ENCODE measurements around the gene TMEM14B.
"Not testable (repeated sequence)": the region's sequence is repeated elsewhere in the genome, so short reads cannot be mapped to it uniquely, and the experiment has no call there.

TMEM14B gene

GRCh38 chr6:10742251-10742650 lies 5.4 kb upstream of the TMEM14B start:
- H3K9me3 ChIP-seq (ENCODE audit: control insufficient read depth in 5 of 5, low read length in 5 of 5) = no peaks in the 10 kb centered on the region
- no peak overlapping the region for H3K9ac ChIP-seq (ENCODE audit: low read length in 5 of 5)
- H3K4me1 ChIP-seq (ENCODE audit: control insufficient read depth in 5 of 5, insufficient read depth in 5 of 5, low read length in 5 of 5) = peaks cover 0 to 9% (median 7%) of the 10 kb centered on the region in 5 donors
- H3K27me3 ChIP-seq (ENCODE audit: control insufficient read depth in 5 of 5, insufficient read depth in 4 of 5, low read length in 5 of 5) = no peaks in the 10 kb centered on the region
- H3K36me3 ChIP-seq (ENCODE audit: control insufficient read depth in 5 of 5, insufficient read depth in 5 of 5, low read length in 5 of 5) = peaks cover 0 to 8% (median 5%) of the 10 kb centered on the region in 5 donors
- H3K4me3 ChIP-seq (ENCODE audit: low read depth in 1 of 5, low read length in 5 of 5) = no peak overlapping the region
- no peak overlapping the region for H3K27ac ChIP-seq (ENCODE audit: low read depth, low read length)

GRCh38 chr6:10743515-10743914 lies 4.1 kb upstream of the TMEM14B start:
- Histone ChIP-seq H3K9ac (ENCODE audit: low read length in 5 of 5) (no peak overlapping the region), H3K4me1 (ENCODE audit: control insufficient read depth in 5 of 5, insufficient read depth in 5 of 5, low read length in 5 of 5) (peaks cover 3 to 17% (median 15%) of the 10 kb centered on the region in 5 donors), H3K4me3 (ENCODE audit: low read depth in 1 of 5, low read length in 5 of 5) (no peak overlapping the region), H3K27me3 (ENCODE audit: control insufficient read depth in 5 of 5, insufficient read depth in 4 of 5, low read length in 5 of 5) (no peaks in the 10 kb centered on the region), H3K36me3 (ENCODE audit: control insufficient read depth in 5 of 5, insufficient read depth in 5 of 5, low read length in 5 of 5) (peaks cover 0 to 8% (median 5%) of the 10 kb centered on the region in 5 donors), H3K27ac (ENCODE audit: low read depth, low read length) (no peak overlapping the region), H3K9me3 (ENCODE audit: control insufficient read depth in 5 of 5, low read length in 5 of 5) (no peaks in the 10 kb centered on the region)

GRCh38 chr6:10745116-10745515 lies 2.5 kb upstream of the TMEM14B start:
- H3K9ac ChIP-seq (ENCODE audit: low read length in 5 of 5) = no peak overlapping the region
- H3K36me3 ChIP-seq (ENCODE audit: control insufficient read depth in 5 of 5, insufficient read depth in 5 of 5, low read length in 5 of 5) = peaks cover 0 to 11% (median 8%) of the 10 kb centered on the region in 5 donors
- no peak overlapping the region for H3K27ac ChIP-seq (ENCODE audit: low read depth, low read length)
- H3K4me3 ChIP-seq (ENCODE audit: low read depth in 1 of 5, low read length in 5 of 5) = no peak overlapping the region
- H3K27me3 ChIP-seq (ENCODE audit: control insufficient read depth in 5 of 5, insufficient read depth in 4 of 5, low read length in 5 of 5) = no peaks in the 10 kb centered on the region
- peaks cover 10 to 33% (median 30%) of the 10 kb centered on the region in 5 donors for H3K4me1 ChIP-seq (ENCODE audit: control insufficient read depth in 5 of 5, insufficient read depth in 5 of 5, low read length in 5 of 5)
- H3K9me3 ChIP-seq (ENCODE audit: control insufficient read depth in 5 of 5, low read length in 5 of 5) = no peaks in the 10 kb centered on the region

GRCh38 chr6:10746915-10747250 lies 722 bp upstream of the TMEM14B start:
- peaks cover 10 to 35% (median 31%) of the 10 kb centered on the region in 5 donors for H3K4me1 ChIP-seq (ENCODE audit: control insufficient read depth in 5 of 5, insufficient read depth in 5 of 5, low read length in 5 of 5)
- H3K27me3 ChIP-seq (ENCODE audit: control insufficient read depth in 5 of 5, insufficient read depth in 4 of 5, low read length in 5 of 5) = no peaks in the 10 kb centered on the region

GRCh38 chr6:10749734-10750133 lies 2.1 kb downstream of the TMEM14B start:
- no peaks in the 10 kb centered on the region for H3K9me3 ChIP-seq (ENCODE audit: control insufficient read depth in 5 of 5, low read length in 5 of 5)
- peaks cover 10 to 43% (median 34%) of the 10 kb centered on the region in 5 donors for H3K36me3 ChIP-seq (ENCODE audit: control insufficient read depth in 5 of 5, insufficient read depth in 5 of 5, low read length in 5 of 5)
- peaks cover 10 to 35% (median 31%) of the 10 kb centered on the region in 5 donors for H3K4me1 ChIP-seq (ENCODE audit: control insufficient read depth in 5 of 5, insufficient read depth in 5 of 5, low read length in 5 of 5)
- H3K27ac ChIP-seq (ENCODE audit: low read depth, low read length) = peak overlapping the region; percentile 43
- H3K9ac ChIP-seq (ENCODE audit: low read length in 5 of 5) = peak overlapping the region in 1 of 5 donors; percentile 23
- H3K4me3 ChIP-seq (ENCODE audit: low read depth in 1 of 5, low read length in 5 of 5) = peak overlapping the region in 1 of 5 donors; percentile 12
- no peaks in the 10 kb centered on the region for H3K27me3 ChIP-seq (ENCODE audit: control insufficient read depth in 5 of 5, insufficient read depth in 4 of 5, low read length in 5 of 5)

More at GRCh38 chr6:10746915-10747250, 722 bp upstream of the TMEM14B start:
- Histone ChIP-seq H3K9me3 (ENCODE audit: control insufficient read depth in 5 of 5, low read length in 5 of 5) (no peaks in the 10 kb centered on the region), H3K27ac (ENCODE audit: low read depth, low read length) (peak overlapping the region; percentile 85), H3K36me3 (ENCODE audit: control insufficient read depth in 5 of 5, insufficient read depth in 5 of 5, low read length in 5 of 5) (peaks cover 5 to 19% (median 17%) of the 10 kb centered on the region in 5 donors), H3K4me3 (ENCODE audit: low read depth in 1 of 5, low read length in 5 of 5) (peak overlapping the region; percentile 74 to 95 (median 86)), H3K9ac (ENCODE audit: low read length in 5 of 5) (peak overlapping the region in 4 of 5 donors; percentile 8 to 68 (median 62))

GRCh38 chr6:10750568-10750967 lies 3.0 kb downstream of the TMEM14B start:
- H3K4me3 ChIP-seq (ENCODE audit: low read depth in 1 of 5, low read length in 5 of 5); H3K27ac ChIP-seq (ENCODE audit: low read depth, low read length); H3K9ac ChIP-seq (ENCODE audit: low read length in 5 of 5); H3K27me3 ChIP-seq (ENCODE audit: control insufficient read depth in 5 of 5, insufficient read depth in 4 of 5, low read length in 5 of 5); H3K9me3 ChIP-seq (ENCODE audit: control insufficient read depth in 5 of 5, low read length in 5 of 5): not testable (repeated sequence)
- peaks cover 14 to 51% (median 39%) of the 10 kb centered on the region in 5 donors for H3K36me3 ChIP-seq (ENCODE audit: control insufficient read depth in 5 of 5, insufficient read depth in 5 of 5, low read length in 5 of 5)
- peaks cover 10 to 37% (median 33%) of the 10 kb centered on the region in 5 donors for H3K4me1 ChIP-seq (ENCODE audit: control insufficient read depth in 5 of 5, insufficient read depth in 5 of 5, low read length in 5 of 5)

GRCh38 chr6:10751757-10752156 lies 4.2 kb downstream of the TMEM14B start:
- H3K9ac ChIP-seq (ENCODE audit: low read length in 5 of 5); H3K9me3 ChIP-seq (ENCODE audit: control insufficient read depth in 5 of 5, low read length in 5 of 5); H3K27ac ChIP-seq (ENCODE audit: low read depth, low read length); H3K4me3 ChIP-seq (ENCODE audit: low read depth in 1 of 5, low read length in 5 of 5); H3K27me3 ChIP-seq (ENCODE audit: control insufficient read depth in 5 of 5, insufficient read depth in 4 of 5, low read length in 5 of 5): not testable (repeated sequence)
- H3K36me3 ChIP-seq (ENCODE audit: control insufficient read depth in 5 of 5, insufficient read depth in 5 of 5, low read length in 5 of 5) = peaks cover 14 to 54% (median 44%) of the 10 kb centered on the region in 5 donors
- H3K4me1 ChIP-seq (ENCODE audit: control insufficient read depth in 5 of 5, insufficient read depth in 5 of 5, low read length in 5 of 5) = peaks cover 10 to 42% (median 37%) of the 10 kb centered on the region in 5 donors

GRCh38 chr6:10756085-10756484 lies 8.5 kb downstream of the TMEM14B start:
- H3K4me3 ChIP-seq (ENCODE audit: low read depth in 1 of 5, low read length in 5 of 5) = no peak overlapping the region
- H3K27ac ChIP-seq (ENCODE audit: low read depth, low read length) = peak overlapping the region; percentile 64
- peaks cover 18 to 63% (median 44%) of the 10 kb centered on the region in 5 donors for H3K36me3 ChIP-seq (ENCODE audit: control insufficient read depth in 5 of 5, insufficient read depth in 5 of 5, low read length in 5 of 5)

GRCh38 chr6:10759312-10759839 lies 11.8 kb downstream of the TMEM14B start:
- H3K36me3 ChIP-seq (ENCODE audit: control insufficient read depth in 5 of 5, insufficient read depth in 5 of 5, low read length in 5 of 5) = peaks cover 8 to 31% (median 20%) of the 10 kb centered on the region in 5 donors

More at GRCh38 chr6:10756085-10756484, 8.5 kb downstream of the TMEM14B start:
- no peak overlapping the region for H3K9ac ChIP-seq (ENCODE audit: low read length in 5 of 5)
- H3K27me3 ChIP-seq (ENCODE audit: control insufficient read depth in 5 of 5, insufficient read depth in 4 of 5, low read length in 5 of 5) = no peaks in the 10 kb centered on the region
- H3K9me3 ChIP-seq (ENCODE audit: control insufficient read depth in 5 of 5, low read length in 5 of 5) = no peaks in the 10 kb centered on the region
- H3K4me1 ChIP-seq (ENCODE audit: control insufficient read depth in 5 of 5, insufficient read depth in 5 of 5, low read length in 5 of 5) = peaks cover 0 to 27% (median 15%) of the 10 kb centered on the region in 5 donors

GRCh38 chr6:10759884-10760329 lies 12.3 kb downstream of the TMEM14B start:
- Histone ChIP-seq H3K27ac (ENCODE audit: low read depth, low read length) (peak overlapping the region; percentile 93), H3K36me3 (ENCODE audit: control insufficient read depth in 5 of 5, insufficient read depth in 5 of 5, low read length in 5 of 5) (peaks cover 8 to 26% (median 15%) of the 10 kb centered on the region in 5 donors), H3K4me1 (ENCODE audit: control insufficient read depth in 5 of 5, insufficient read depth in 5 of 5, low read length in 5 of 5) (peaks cover 0 to 30% (median 18%) of the 10 kb centered on the region in 5 donors), H3K4me3 (ENCODE audit: low read depth in 1 of 5, low read length in 5 of 5) (no peak overlapping the region), H3K9ac (ENCODE audit: low read length in 5 of 5) (peak overlapping the region in 2 of 5 donors; percentile 7 to 23), H3K27me3 (ENCODE audit: control insufficient read depth in 5 of 5, insufficient read depth in 4 of 5, low read length in 5 of 5) (no peaks in the 10 kb centered on the region), H3K9me3 (ENCODE audit: control insufficient read depth in 5 of 5, low read length in 5 of 5) (no peaks in the 10 kb centered on the region)

More at GRCh38 chr6:10759312-10759839, 11.8 kb downstream of the TMEM14B start:
- peak overlapping the region; percentile 93 for H3K27ac ChIP-seq (ENCODE audit: low read depth, low read length)
- H3K9ac ChIP-seq (ENCODE audit: low read length in 5 of 5) = peak overlapping the region in 2 of 5 donors; percentile 7 to 19
- peaks cover 0 to 30% (median 18%) of the 10 kb centered on the region in 5 donors for H3K4me1 ChIP-seq (ENCODE audit: control insufficient read depth in 5 of 5, insufficient read depth in 5 of 5, low read length in 5 of 5)
- no peaks in the 10 kb centered on the region for H3K27me3 ChIP-seq (ENCODE audit: control insufficient read depth in 5 of 5, insufficient read depth in 4 of 5, low read length in 5 of 5)
- H3K9me3 ChIP-seq (ENCODE audit: control insufficient read depth in 5 of 5, low read length in 5 of 5) = no peaks in the 10 kb centered on the region
- H3K4me3 ChIP-seq (ENCODE audit: low read depth in 1 of 5, low read length in 5 of 5) = no peak overlapping the region

Measured in subcutaneous abdominal adipose tissue (tissue), 5 donors.